Activated CD4-positive, alpha-beta memory T cell treated with anti-CD3 and anti-CD28 coated beads, Interleukin-2, amount 10 ng/mL, durations not matched to agents 7 days and 5 days (primary cell): Measurements from ENCODE around the gene DACT1. TPM values are rescaled to one million over a fixed set of nuclear protein-coding genes. Genes with fewer than 3 reads are reported as not detected.

ENCODE experiments used
- CTCF ChIA-PET: fragments of 350-600 bp; sonication (Branson Sonifier 250); formaldehyde crosslinking; loops from one replicate; lab custom pipeline; 2021; ENCODE audit warnings: antibody characterized with exemption, inconsistent platforms; lab: Charles Lee
- POLR2A ChIA-PET: fragments of 350-600 bp; sonication (Branson Sonifier 250); formaldehyde crosslinking; loops from one replicate; lab custom pipeline; 2021; ENCODE audit warnings: antibody characterized with exemption; lab: Charles Lee
- DNase-seq: peaks from one replicate; pipeline ENCODE4 v3.0.0-alpha.2; 2020
- H3K27ac Mint-ChIP-seq: one replicate; pipeline ENCODE4 v1.8.0; 2021; ENCODE audit warnings: mild to moderate bottlenecking, mixed read lengths
- H3K27me3 Mint-ChIP-seq: one replicate; pipeline ENCODE4 v1.8.0; 2021; ENCODE audit warnings: mixed read lengths
- H3K36me3 Mint-ChIP-seq: one replicate; pipeline ENCODE4 v1.8.0; 2021; ENCODE audit warnings: low read depth, mixed read lengths
- H3K4me1 Mint-ChIP-seq: one replicate; pipeline ENCODE4 v1.8.0; 2021; ENCODE audit warnings: mixed read lengths
- H3K4me3 Mint-ChIP-seq: one replicate; pipeline ENCODE4 v1.8.0; 2021; ENCODE audit warnings: mild to moderate bottlenecking, mixed read lengths
- H3K9me3 Mint-ChIP-seq: one replicate; pipeline ENCODE4 v1.8.0; 2021; ENCODE audit warnings: mixed read lengths
- total RNA-seq, 2 experiments: library from RNA; stranded (reverse); gene quantifications; one replicate each; pipeline ENCODE4 v1.2.3, GENCODE V29; 2021

Gene DACT1
- total RNA-seq, 2 experiments from 2014 or later = 0.81 to 0.93 TPM

- peaks cover 7% of the 10 kb centered on the region for H3K4me1 Mint-ChIP-seq
- no peaks in the 10 kb centered on the region for H3K9me3 Mint-ChIP-seq
- no peaks in the 10 kb centered on the region for H3K27me3 Mint-ChIP-seq
- ChIA-PET POLR2A (no interaction called here), CTCF (no interaction called here)
- H3K36me3 Mint-ChIP-seq = no peaks in the 10 kb centered on the region
- DNase-seq = no peak
- H3K27ac Mint-ChIP-seq = no peak overlapping the region
- no peak overlapping the region for H3K4me3 Mint-ChIP-seq
Measured at GRCh38 chr14:58662759-58663158, 25.0 kb downstream of the DACT1 start.

GRCh38 chr14:58663494-58664111 lies 25.8 kb downstream of the DACT1 start:
- ChIA-PET POLR2A (no interaction called here), CTCF (no interaction called here)
- Mint-ChIP-seq H3K4me1 (peaks cover 7% of the 10 kb centered on the region), H3K27me3 (peaks cover 2% of the 10 kb centered on the region), H3K36me3 (no peaks in the 10 kb centered on the region), H3K4me3 (no peak overlapping the region), H3K27ac (no peak overlapping the region), H3K9me3 (no peaks in the 10 kb centered on the region)
- no peak for DNase-seq

- H3K27me3 Mint-ChIP-seq = peaks cover 3% of the 10 kb centered on the region
- peaks cover 7% of the 10 kb centered on the region for H3K4me1 Mint-ChIP-seq
- ChIA-PET POLR2A (no interaction called here), CTCF (no interaction called here)
- H3K27ac Mint-ChIP-seq = no peak overlapping the region
- no peaks in the 10 kb centered on the region for H3K9me3 Mint-ChIP-seq
- no peak overlapping the region for H3K4me3 Mint-ChIP-seq
- no peaks in the 10 kb centered on the region for H3K36me3 Mint-ChIP-seq
- DNase-seq = no peak
Measured at GRCh38 chr14:58665773-58666500, 28.2 kb downstream of the DACT1 start.

GRCh38 chr14:58666737-58667136 lies 29.0 kb downstream of the DACT1 start:
- Mint-ChIP-seq H3K9me3 (no peaks in the 10 kb centered on the region), H3K4me3 (no peak overlapping the region), H3K27me3 (peaks cover 4% of the 10 kb centered on the region), H3K36me3 (no peaks in the 10 kb centered on the region), H3K4me1 (peaks cover 7% of the 10 kb centered on the region), H3K27ac (no peak overlapping the region)
- CTCF ChIA-PET = no interaction called here
- POLR2A ChIA-PET = no interaction called here
- no peak for DNase-seq

- peaks cover 11% of the 10 kb centered on the region for H3K27me3 Mint-ChIP-seq
- no peaks in the 10 kb centered on the region for H3K4me1 Mint-ChIP-seq
- no peaks in the 10 kb centered on the region for H3K9me3 Mint-ChIP-seq
- CTCF ChIA-PET = no interaction called here
- POLR2A ChIA-PET = no interaction called here
- no peaks in the 10 kb centered on the region for H3K36me3 Mint-ChIP-seq
- no peak for DNase-seq
- H3K4me3 Mint-ChIP-seq = no peak overlapping the region
- H3K27ac Mint-ChIP-seq = no peak overlapping the region
Measured at GRCh38 chr14:58667900-58668299, 30.1 kb downstream of the DACT1 start.

GRCh38 chr14:58668848-58669480 lies 31.2 kb downstream of the DACT1 start:
- no peak overlapping the region for H3K4me3 Mint-ChIP-seq
- no peaks in the 10 kb centered on the region for H3K9me3 Mint-ChIP-seq
- no peak for DNase-seq
- ChIA-PET POLR2A (no interaction called here), CTCF (no interaction called here)
- peaks cover 14% of the 10 kb centered on the region for H3K27me3 Mint-ChIP-seq
- H3K36me3 Mint-ChIP-seq = no peaks in the 10 kb centered on the region
- H3K4me1 Mint-ChIP-seq = no peaks in the 10 kb centered on the region
- no peak overlapping the region for H3K27ac Mint-ChIP-seq

- Mint-ChIP-seq H3K27me3 (peaks cover 15% of the 10 kb centered on the region), H3K9me3 (no peaks in the 10 kb centered on the region), H3K27ac (no peak overlapping the region), H3K4me3 (no peak overlapping the region), H3K4me1 (no peaks in the 10 kb centered on the region), H3K36me3 (no peaks in the 10 kb centered on the region)
- ChIA-PET POLR2A (no interaction called here), CTCF (no interaction called here)
- no peak for DNase-seq
Measured at GRCh38 chr14:58669556-58670200, 31.9 kb downstream of the DACT1 start.

- no peak for DNase-seq
- POLR2A ChIA-PET = no interaction called here
- no peaks in the 10 kb centered on the region for H3K9me3 Mint-ChIP-seq
- CTCF ChIA-PET = no interaction called here
- no peaks in the 10 kb centered on the region for H3K36me3 Mint-ChIP-seq
- H3K27me3 Mint-ChIP-seq = peaks cover 21% of the 10 kb centered on the region
- no peak overlapping the region for H3K27ac Mint-ChIP-seq
- no peaks in the 10 kb centered on the region for H3K4me1 Mint-ChIP-seq
- no peak overlapping the region for H3K4me3 Mint-ChIP-seq
Measured at GRCh38 chr14:58671024-58671423, 33.3 kb downstream of the DACT1 start.

GRCh38 chr14:58671436-58671835 lies 33.7 kb downstream of the DACT1 start:
- no peaks in the 10 kb centered on the region for H3K4me1 Mint-ChIP-seq
- peaks cover 21% of the 10 kb centered on the region for H3K27me3 Mint-ChIP-seq
- no peaks in the 10 kb centered on the region for H3K36me3 Mint-ChIP-seq
- H3K9me3 Mint-ChIP-seq = no peaks in the 10 kb centered on the region
- ChIA-PET POLR2A (no interaction called here), CTCF (no interaction called here)
- H3K27ac Mint-ChIP-seq = no peak overlapping the region
- no peak for DNase-seq
- H3K4me3 Mint-ChIP-seq = no peak overlapping the region

- POLR2A ChIA-PET = no interaction called here
- Mint-ChIP-seq H3K27me3 (peaks cover 18% of the 10 kb centered on the region), H3K27ac (no peak overlapping the region), H3K4me1 (no peaks in the 10 kb centered on the region), H3K36me3 (no peaks in the 10 kb centered on the region), H3K4me3 (no peak overlapping the region), H3K9me3 (no peaks in the 10 kb centered on the region)
- CTCF ChIA-PET = interaction anchor here (1.0 kb wide), 1 partner anchor 381 kb away, joined by 3 read pairs; no protein-coding TSS in a partner anchor
- no peak for DNase-seq
Measured at GRCh38 chr14:58673722-58674121, 36.0 kb downstream of the DACT1 start.

- Mint-ChIP-seq H3K36me3 (no peaks in the 10 kb centered on the region), H3K4me3 (no peak overlapping the region), H3K27ac (no peak overlapping the region), H3K4me1 (no peaks in the 10 kb centered on the region), H3K9me3 (no peaks in the 10 kb centered on the region), H3K27me3 (peaks cover 15% of the 10 kb centered on the region)
- ChIA-PET CTCF (no interaction called here), POLR2A (no interaction called here)
- no peak for DNase-seq
Measured at GRCh38 chr14:58677001-58677400, 39.2 kb downstream of the DACT1 start.

- POLR2A ChIA-PET = no interaction called here
- Mint-ChIP-seq H3K9me3 (no peaks in the 10 kb centered on the region), H3K4me3 (no peak overlapping the region), H3K27me3 (peaks cover 14% of the 10 kb centered on the region), H3K36me3 (no peaks in the 10 kb centered on the region), H3K27ac (no peak overlapping the region), H3K4me1 (no peaks in the 10 kb centered on the region)
- CTCF ChIA-PET = no interaction called here
- DNase-seq = no peak
Measured at GRCh38 chr14:58677517-58677916, 39.8 kb downstream of the DACT1 start.

GRCh38 chr14:58677996-58678395 lies 40.2 kb downstream of the DACT1 start:
- Mint-ChIP-seq H3K27ac (no peak overlapping the region), H3K9me3 (no peaks in the 10 kb centered on the region), H3K36me3 (no peaks in the 10 kb centered on the region), H3K4me3 (no peak overlapping the region), H3K27me3 (peaks cover 9% of the 10 kb centered on the region), H3K4me1 (no peaks in the 10 kb centered on the region)
- ChIA-PET CTCF (no interaction called here), POLR2A (no interaction called here)
- DNase-seq = no peak
